NCI-H69 (cell line): ENCODE data around the gene RAG2.

Experiments
- DNase-seq: peaks from one replicate; lab custom pipeline; 2025; lab: John Stamatoyannopoulos, UW

The RAG2 gene

GRCh38 chr11:36550385-36551115 is 47.5 kb downstream of the RAG2 start:
- no peak for DNase-seq
